AG08396 (cell line): ENCODE results near the gene COG2.
A peak's percentile ranks its signal among the peaks of the same experiment; 100 is the strongest.
"Not testable (repeated sequence)": the region's sequence is repeated elsewhere in the genome, so short reads cannot be mapped to it uniquely, and the experiment has no call there.

Source experiments
- DNase-seq: peaks from one replicate; pipeline ENCODE4 v3.0.0; 2012; ENCODE audit warnings: low spot score, mixed read lengths

Gene COG2

GRCh38 chr1:230627767-230628166 lies 14.5 kb upstream of the COG2 start:
- no peak for DNase-seq

DNA sequence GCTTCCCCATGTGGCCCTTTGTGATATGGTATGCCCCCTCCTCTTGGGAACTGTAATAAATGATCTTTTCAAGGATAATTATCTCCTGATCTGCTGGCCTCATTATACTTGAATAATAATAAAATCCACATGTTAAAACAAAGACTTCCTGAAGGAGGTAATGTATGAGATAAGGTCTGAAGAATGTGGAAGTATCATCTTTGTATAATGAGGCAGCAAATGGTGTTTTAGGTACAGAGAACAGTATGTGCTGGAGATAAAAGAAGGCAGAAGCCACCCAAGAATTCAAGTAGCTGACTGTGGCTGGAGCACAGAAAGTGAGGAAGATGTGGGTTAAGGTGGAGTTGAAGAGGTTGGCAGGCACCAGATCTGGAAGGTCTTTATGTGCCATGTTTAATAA lies 12.8 kb upstream of the COG2 start:
- DNase-seq: no peak

- DNase-seq: no peak
Measured at GRCh38 chr1:230631477-230631876, 10.8 kb upstream of the COG2 start.

DNA sequence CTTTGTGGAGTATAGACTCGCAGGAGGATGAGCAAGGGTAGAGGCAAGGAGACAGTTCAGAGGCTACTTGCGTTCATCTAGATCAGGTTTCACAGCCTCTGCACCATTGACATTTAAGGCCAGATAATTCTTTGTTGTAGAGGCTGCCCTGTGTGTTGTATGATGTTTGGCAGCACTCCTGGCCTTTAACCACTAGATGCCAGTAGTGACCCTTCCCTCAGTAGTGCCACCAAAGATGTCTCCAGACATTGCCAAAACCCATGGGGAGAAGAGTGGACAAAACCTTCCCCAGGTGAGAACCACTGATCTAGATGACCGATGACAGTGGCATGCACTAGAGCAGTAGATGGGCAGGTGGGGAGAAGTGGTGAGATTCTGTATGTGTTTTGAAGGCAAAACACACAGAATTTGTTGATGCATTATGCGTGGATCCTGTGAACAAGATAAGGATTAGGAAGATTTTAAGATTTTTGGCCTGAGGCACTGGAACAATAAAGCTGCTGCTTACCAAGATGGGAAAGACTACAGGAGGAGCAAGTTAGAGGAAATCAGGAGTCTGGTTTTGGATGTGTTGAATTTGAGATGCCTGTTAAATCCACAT lies 9.9 kb upstream of the COG2 start:
- DNase-seq: peak; percentile 25

- DNase-seq: no peak
Measured at GRCh38 chr1:230633469-230633868, 8.8 kb upstream of the COG2 start.

DNA sequence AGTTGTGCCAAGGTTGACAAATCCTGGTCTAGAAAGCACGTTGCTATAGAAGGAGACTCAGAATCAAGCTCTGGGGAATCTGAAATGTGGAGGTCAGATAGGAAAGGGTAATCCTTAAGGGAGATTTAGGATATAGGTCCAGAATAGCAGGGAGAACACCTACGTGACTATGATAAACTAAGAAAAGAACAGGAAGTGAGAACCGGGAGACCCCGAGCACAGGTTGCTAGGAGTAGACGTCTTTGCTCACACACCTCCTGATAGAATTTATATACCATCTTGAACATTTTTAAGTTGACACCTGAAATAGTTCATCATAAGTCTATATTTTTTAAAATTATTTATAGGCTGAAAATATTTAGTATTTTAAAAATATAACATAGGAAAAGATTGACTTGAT lies 7.9 kb upstream of the COG2 start:
- no peak for DNase-seq

- DNase-seq: no peak
Measured at GRCh38 chr1:230636575-230637148, 5.6 kb upstream of the COG2 start.

GRCh38 chr1:230639714-230640209 lies 2.5 kb upstream of the COG2 start:
- no peak for DNase-seq

GRCh38 chr1:230641346-230641745 lies 935 bp upstream of the COG2 start:
- peak; percentile 16 for DNase-seq

GRCh38 chr1:230641900-230642262 lies 400 bp upstream of the COG2 start:
- no peak for DNase-seq

GRCh38 chr1:230643908-230644307 lies 1.6 kb downstream of the COG2 start:
- peak; percentile 34 for DNase-seq

DNA sequence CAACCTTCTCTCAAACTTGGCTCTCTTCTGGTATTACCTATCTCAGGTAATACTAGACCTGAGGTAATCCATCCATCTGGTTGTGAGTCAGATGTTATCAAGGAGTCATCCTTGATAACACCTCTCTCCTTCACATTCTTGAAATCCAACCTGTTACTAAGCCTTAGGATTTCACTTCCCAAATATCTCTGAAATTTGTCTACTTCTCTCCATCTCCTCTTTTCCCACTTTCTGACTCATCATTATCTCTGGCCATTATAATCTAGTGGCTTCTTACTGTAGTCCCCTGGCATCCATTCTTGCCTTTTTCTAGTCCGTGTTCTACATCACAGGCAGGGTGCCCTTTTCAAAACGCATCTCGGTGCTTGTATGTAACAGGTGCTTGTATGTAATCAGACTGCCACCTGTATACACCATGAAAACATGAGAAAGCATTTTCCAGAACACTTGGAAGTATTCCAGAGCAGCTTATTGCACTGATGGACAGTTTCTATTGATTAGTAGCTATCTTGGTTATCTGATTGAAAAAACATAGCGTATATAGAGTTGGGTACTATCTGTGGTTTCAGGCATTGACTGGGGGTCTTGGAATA lies 4.5 kb downstream of the COG2 start:
- no peak for DNase-seq

- no peak for DNase-seq
Measured at GRCh38 chr1:230647321-230647720, 5.0 kb downstream of the COG2 start.

DNA sequence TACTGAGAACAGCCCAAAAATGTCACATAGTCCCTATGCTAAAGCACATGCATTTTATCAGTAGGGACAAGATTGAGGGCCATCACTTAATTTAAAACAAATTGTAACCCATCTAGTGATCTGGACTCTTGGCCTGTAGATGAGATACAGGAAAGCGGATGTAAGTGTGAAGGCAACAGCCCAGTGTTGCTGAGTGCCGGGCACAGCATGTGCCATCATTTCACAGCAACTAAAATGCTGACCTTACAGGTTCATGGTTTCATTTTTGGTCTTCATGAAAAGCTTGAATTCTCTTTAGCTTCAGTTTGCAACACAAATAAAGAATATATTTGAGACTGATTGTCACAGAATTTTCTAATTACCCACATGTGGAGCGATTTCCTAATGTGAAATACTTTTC lies 5.8 kb downstream of the COG2 start:
- DNase-seq: no peak

- no peak for DNase-seq
Measured at GRCh38 chr1:230650300-230650699, 8.0 kb downstream of the COG2 start.

DNA sequence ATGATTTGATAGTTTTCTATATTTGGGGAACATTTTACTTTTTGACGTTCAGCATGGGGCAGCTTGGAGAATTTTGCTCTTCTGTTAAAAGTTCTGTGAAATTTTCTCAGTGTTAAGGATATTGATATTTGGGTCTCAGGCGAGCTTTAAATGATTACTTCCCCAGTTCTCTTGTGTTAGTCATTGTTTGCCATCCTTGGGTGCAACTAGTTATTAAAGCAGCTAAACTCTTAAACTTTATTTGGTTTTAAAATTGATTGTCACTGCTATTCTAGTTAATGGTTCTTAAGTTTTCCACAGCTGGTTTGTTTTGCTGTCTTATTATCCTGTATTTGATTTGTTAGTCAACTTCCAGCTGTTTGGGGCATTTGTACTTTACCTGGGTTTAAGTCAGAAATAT lies 9.0 kb downstream of the COG2 start:
- no peak for DNase-seq

GRCh38 chr1:230656719-230657118 lies 14.4 kb downstream of the COG2 start:
- DNase-seq: not testable (repeated sequence)

GRCh38 chr1:230658103-230658502 lies 15.8 kb downstream of the COG2 start:
- not testable (repeated sequence) for DNase-seq

DNA sequence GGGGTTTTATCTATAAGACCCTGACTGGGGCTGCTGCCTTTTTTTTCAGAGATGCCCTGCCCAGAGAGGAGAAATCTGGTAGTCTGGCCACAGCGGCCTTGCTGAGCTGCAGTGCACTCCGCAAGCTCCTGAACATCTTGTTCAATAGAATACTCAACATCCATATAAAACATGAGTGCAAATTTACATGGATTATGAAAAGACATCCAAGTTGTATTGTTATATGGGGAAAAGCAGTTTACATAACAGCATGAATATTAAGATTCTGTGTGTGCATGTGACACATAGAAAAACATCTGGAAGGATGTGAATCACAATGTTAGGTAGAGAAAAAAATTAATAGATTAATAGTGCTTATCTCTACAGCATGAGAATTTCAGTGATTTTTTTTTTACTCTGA lies 16.4 kb downstream of the COG2 start:
- no peak for DNase-seq

- DNase-seq: no peak
Measured at GRCh38 chr1:230661976-230662375, 19.7 kb downstream of the COG2 start.

DNA sequence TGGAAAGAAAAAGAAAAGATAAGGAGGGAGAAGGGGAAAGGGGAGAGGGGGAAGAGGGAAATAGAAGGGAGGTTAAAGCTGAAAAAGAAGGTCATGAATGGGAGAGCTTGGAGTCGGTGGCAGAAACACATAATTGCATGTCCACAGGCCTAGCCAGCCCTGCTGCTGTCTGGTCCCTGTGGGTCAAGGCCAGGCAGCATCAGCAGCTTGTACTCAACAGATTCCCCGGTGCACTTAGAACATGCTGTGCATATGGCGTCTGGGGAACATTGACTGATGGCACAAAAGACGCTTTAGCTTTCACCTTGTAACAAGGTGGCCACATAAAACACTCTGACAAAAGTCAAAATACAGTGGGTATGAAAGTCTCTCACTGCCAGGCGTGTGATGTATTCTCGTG lies 25.9 kb downstream of the COG2 start:
- DNase-seq: no peak

DNA sequence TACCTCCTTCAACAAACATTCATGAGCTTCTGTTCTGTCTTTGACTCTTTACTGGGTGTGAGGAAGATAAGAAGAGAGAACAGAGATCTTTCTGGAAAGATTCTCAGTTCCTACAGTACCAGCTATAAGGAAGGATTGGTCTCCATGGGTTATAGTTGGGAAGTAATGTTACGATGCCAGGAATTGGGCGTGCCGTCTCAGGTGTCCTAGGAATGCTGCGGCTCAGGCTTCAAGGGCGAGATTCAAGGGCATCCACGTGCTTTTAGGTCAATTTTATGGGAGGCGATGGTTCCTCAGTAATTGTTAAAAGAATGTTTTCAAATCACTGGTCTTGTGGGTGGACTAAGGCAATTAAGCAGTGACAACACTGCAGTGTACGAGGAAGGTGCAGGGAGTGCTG lies 27.3 kb downstream of the COG2 start:
- no peak for DNase-seq

GRCh38 chr1:230674581-230674980 lies 32.3 kb downstream of the COG2 start:
- no peak for DNase-seq

- no peak for DNase-seq
Measured at GRCh38 chr1:230677200-230677599, 34.9 kb downstream of the COG2 start.
